ENCODE data around the gene SCNN1A. TPM values are rescaled to one million over a fixed set of nuclear protein-coding genes. Genes with fewer than 3 reads are reported as not detected.

Gene SCNN1A
- total and polyA plus RNA-seq, 2 donors: 0.61 to 28.9 TPM

- peaks cover 21 to 53% of the 10 kb centered on the region in 2 donors for H3K4me1 ChIP-seq (ENCODE audit: control insufficient read depth in 2 of 2, insufficient read depth in 2 of 2, low read length in 2 of 2)
- WGBS: 91% methylated on average over 9 of the region's 9 CpGs
- peaks cover 65 to 66% of the 10 kb centered on the region in 2 donors for H3K36me3 ChIP-seq (ENCODE audit: control insufficient read depth in 2 of 2, insufficient read depth in 2 of 2, low read length in 1 of 2)
- DNase-seq (ENCODE audit: low read depth in 6 of 9, low spot score in 9 of 9): no peak
- no peak overlapping the region for H3K4me3 ChIP-seq (ENCODE audit: low read length in 2 of 2)
- H3K9me3 ChIP-seq (ENCODE audit: control insufficient read depth in 2 of 2, insufficient read depth in 1 of 2, low read length in 1 of 2): peaks cover 0 to 1% of the 10 kb centered on the region in 2 donors
- no peaks in the 10 kb centered on the region for H3K27me3 ChIP-seq (ENCODE audit: control insufficient read depth in 2 of 2, insufficient read depth in 1 of 2, low read length in 1 of 2)
- H3K27ac ChIP-seq (ENCODE audit: low read depth in 1 of 2, low read length in 1 of 2): no peak overlapping the region
Measured at GRCh38 chr12:6333029-6333428, 42.3 kb downstream of the SCNN1A start.

GRCh38 chr12:6332459-6332858 is 42.9 kb downstream of the SCNN1A start:
- WGBS: 96% methylated on average over 4 of the region's 4 CpGs
- no peak overlapping the region for H3K27ac ChIP-seq (ENCODE audit: low read depth in 1 of 2, low read length in 1 of 2)
- no peaks in the 10 kb centered on the region for H3K27me3 ChIP-seq (ENCODE audit: control insufficient read depth in 2 of 2, insufficient read depth in 1 of 2, low read length in 1 of 2)
- no peak for DNase-seq (ENCODE audit: low read depth in 6 of 9, low spot score in 9 of 9)
- peaks cover 0 to 1% of the 10 kb centered on the region in 2 donors for H3K9me3 ChIP-seq (ENCODE audit: control insufficient read depth in 2 of 2, insufficient read depth in 1 of 2, low read length in 1 of 2)
- H3K4me1 ChIP-seq (ENCODE audit: control insufficient read depth in 2 of 2, insufficient read depth in 2 of 2, low read length in 2 of 2): peaks cover 17 to 50% of the 10 kb centered on the region in 2 donors
- no peak overlapping the region for H3K4me3 ChIP-seq (ENCODE audit: low read length in 2 of 2)
- H3K36me3 ChIP-seq (ENCODE audit: control insufficient read depth in 2 of 2, insufficient read depth in 2 of 2, low read length in 1 of 2): peaks cover 69 to 71% of the 10 kb centered on the region in 2 donors

- H3K27me3 ChIP-seq (ENCODE audit: control insufficient read depth in 2 of 2, insufficient read depth in 1 of 2, low read length in 1 of 2): no peaks in the 10 kb centered on the region
- no peak overlapping the region for H3K27ac ChIP-seq (ENCODE audit: low read depth in 1 of 2, low read length in 1 of 2)
- no peak overlapping the region for H3K4me3 ChIP-seq (ENCODE audit: low read length in 2 of 2)
- peaks cover 11 to 44% of the 10 kb centered on the region in 2 donors for H3K4me1 ChIP-seq (ENCODE audit: control insufficient read depth in 2 of 2, insufficient read depth in 2 of 2, low read length in 2 of 2)
- peaks cover 74 to 77% of the 10 kb centered on the region in 2 donors for H3K36me3 ChIP-seq (ENCODE audit: control insufficient read depth in 2 of 2, insufficient read depth in 2 of 2, low read length in 1 of 2)
- H3K9me3 ChIP-seq (ENCODE audit: control insufficient read depth in 2 of 2, insufficient read depth in 1 of 2, low read length in 1 of 2): peaks cover 0 to 1% of the 10 kb centered on the region in 2 donors
- DNase-seq (ENCODE audit: low read depth in 6 of 9, low spot score in 9 of 9): no peak
- 98% methylated on average over 4 of the region's 4 CpGs for WGBS
Measured at GRCh38 chr12:6330999-6331714, 44.2 kb downstream of the SCNN1A start.

GRCh38 chr12:6330192-6330591 is 45.2 kb downstream of the SCNN1A start:
- Histone ChIP-seq H3K36me3 (ENCODE audit: control insufficient read depth in 2 of 2, insufficient read depth in 2 of 2, low read length in 1 of 2) (peaks cover 74 to 77% of the 10 kb centered on the region in 2 donors), H3K4me1 (ENCODE audit: control insufficient read depth in 2 of 2, insufficient read depth in 2 of 2, low read length in 2 of 2) (peaks cover 5 to 41% of the 10 kb centered on the region in 2 donors), H3K9me3 (ENCODE audit: control insufficient read depth in 2 of 2, insufficient read depth in 1 of 2, low read length in 1 of 2) (peaks cover 0 to 1% of the 10 kb centered on the region in 2 donors), H3K27ac (ENCODE audit: low read depth in 1 of 2, low read length in 1 of 2) (no peak overlapping the region), H3K4me3 (ENCODE audit: low read length in 2 of 2) (no peak overlapping the region), H3K27me3 (ENCODE audit: control insufficient read depth in 2 of 2, insufficient read depth in 1 of 2, low read length in 1 of 2) (no peaks in the 10 kb centered on the region)
- DNase-seq (ENCODE audit: low read depth in 6 of 9, low spot score in 9 of 9): no peak
- WGBS: 90% methylated on average over 5 of the region's 5 CpGs

DNA sequence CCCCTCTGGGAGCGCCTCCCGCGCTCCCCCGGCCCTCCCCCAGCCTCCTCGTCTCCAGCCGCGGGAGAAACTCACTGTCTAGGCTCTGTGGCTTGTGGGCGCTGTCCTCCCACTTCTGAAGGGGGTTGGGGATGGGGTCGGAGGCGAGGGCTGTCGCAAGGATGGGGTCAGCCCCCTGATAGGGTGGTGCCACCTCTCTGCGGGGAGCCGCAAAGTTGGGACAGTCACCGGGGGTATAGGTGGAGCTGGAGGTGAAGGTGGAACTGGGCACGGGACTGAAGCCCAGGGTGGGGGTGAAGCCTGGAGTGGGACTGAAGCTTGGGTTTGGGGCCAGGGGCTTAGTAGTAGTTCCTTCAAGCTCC is 45.7 kb downstream of the SCNN1A start:
- Histone ChIP-seq H3K4me1 (ENCODE audit: control insufficient read depth in 2 of 2, insufficient read depth in 2 of 2, low read length in 2 of 2) (peaks cover under 1 to 41% of the 10 kb centered on the region in 2 donors), H3K36me3 (ENCODE audit: control insufficient read depth in 2 of 2, insufficient read depth in 2 of 2, low read length in 1 of 2) (peaks cover 72 to 73% of the 10 kb centered on the region in 2 donors), H3K4me3 (ENCODE audit: low read length in 2 of 2) (no peak overlapping the region), H3K9me3 (ENCODE audit: control insufficient read depth in 2 of 2, insufficient read depth in 1 of 2, low read length in 1 of 2) (peaks cover 0 to 1% of the 10 kb centered on the region in 2 donors), H3K27ac (ENCODE audit: low read depth in 1 of 2, low read length in 1 of 2) (no peak overlapping the region), H3K27me3 (ENCODE audit: control insufficient read depth in 2 of 2, insufficient read depth in 1 of 2, low read length in 1 of 2) (no peaks in the 10 kb centered on the region)
- no peak for DNase-seq (ENCODE audit: low read depth in 6 of 9, low spot score in 9 of 9)
- 93% methylated on average over 15 of the region's 15 CpGs for WGBS

DNA sequence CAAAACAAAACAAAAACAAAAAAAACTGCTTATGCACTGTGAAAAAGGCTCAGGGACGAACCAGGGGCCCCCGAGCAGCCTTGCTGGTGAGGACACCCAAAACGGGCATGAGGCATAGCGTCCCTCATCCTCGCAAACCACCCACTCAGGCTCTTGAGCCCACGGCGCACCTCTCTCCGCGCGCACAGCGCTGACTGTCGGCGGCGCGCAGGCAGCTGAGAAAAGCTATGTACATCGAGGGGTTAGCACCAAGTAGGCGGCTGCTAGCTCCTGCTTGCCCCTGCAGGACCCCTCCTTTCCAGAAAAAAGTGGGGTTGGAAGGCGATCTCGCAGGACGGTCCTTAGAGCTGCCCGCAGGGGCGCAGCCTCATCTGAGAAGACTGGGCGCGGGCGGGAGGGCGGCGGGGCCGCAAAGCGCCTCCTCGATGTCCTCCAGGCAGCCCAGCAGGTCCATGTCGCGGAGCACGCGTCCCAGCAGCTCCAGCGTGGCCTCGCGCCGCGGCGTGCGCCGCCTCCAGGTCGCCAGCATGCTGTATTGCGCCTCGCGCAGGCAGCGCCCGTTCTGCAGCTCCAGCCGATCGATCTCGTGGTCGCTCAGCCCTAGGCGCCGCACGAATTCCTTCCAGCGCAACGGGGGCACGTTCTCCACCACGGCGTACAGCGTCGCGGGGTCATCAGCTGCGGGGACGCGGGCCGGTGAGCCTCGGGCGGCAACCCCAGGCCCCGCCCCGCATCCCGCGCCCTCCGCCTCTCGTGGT is 46.2 kb downstream of the SCNN1A start:
- peaks cover 0 to 41% of the 10 kb centered on the region in 2 donors for H3K4me1 ChIP-seq (ENCODE audit: control insufficient read depth in 2 of 2, insufficient read depth in 2 of 2, low read length in 2 of 2)
- H3K9me3 ChIP-seq (ENCODE audit: control insufficient read depth in 2 of 2, insufficient read depth in 1 of 2, low read length in 1 of 2): peaks cover 0 to 1% of the 10 kb centered on the region in 2 donors
- no peak overlapping the region for H3K27ac ChIP-seq (ENCODE audit: low read depth in 1 of 2, low read length in 1 of 2)
- no peaks in the 10 kb centered on the region for H3K27me3 ChIP-seq (ENCODE audit: control insufficient read depth in 2 of 2, insufficient read depth in 1 of 2, low read length in 1 of 2)
- no peak overlapping the region for H3K4me3 ChIP-seq (ENCODE audit: low read length in 2 of 2)
- no peak for DNase-seq (ENCODE audit: low read depth in 6 of 9, low spot score in 9 of 9)
- 97% methylated on average over 75 of the region's 75 CpGs for WGBS
- peaks cover 67 to 68% of the 10 kb centered on the region in 2 donors for H3K36me3 ChIP-seq (ENCODE audit: control insufficient read depth in 2 of 2, insufficient read depth in 2 of 2, low read length in 1 of 2)

DNA sequence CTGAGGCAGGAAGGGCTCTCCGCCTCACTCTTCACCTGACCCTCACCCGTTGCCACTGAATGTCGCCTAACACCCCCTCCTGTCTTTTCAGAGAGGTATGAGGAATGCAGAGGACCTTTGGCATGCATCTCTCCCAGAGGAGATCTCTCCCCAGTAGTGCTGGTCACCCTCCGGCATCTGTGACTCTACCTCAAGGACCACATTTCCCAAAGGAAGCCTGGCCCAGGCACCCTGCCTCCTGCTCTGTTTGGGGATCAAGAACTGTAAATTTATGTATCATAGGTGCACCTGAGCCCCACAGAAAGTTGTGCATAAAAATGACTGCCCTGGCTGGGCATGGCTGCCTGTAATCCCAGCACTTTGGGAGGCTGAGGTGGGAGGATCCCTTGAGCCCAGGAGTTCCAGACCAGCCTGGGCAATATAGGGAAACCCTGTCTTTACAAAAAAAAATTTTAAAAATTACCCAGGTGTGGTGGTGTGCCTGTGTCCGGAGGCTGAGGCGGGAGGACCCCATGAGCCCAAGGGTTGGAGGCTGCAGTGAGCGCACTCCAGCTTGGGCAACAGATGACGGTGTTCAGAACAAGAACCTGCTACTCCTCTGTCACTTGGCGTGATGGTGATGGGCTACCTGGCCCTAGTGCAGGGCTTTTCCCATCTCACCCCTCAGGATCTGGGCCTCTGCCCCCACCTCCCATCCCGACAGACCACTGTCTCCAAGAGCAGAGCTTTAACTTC is 47.2 kb downstream of the SCNN1A start:
- H3K4me1 ChIP-seq (ENCODE audit: control insufficient read depth in 2 of 2, insufficient read depth in 2 of 2, low read length in 2 of 2): peaks cover 8 to 41% of the 10 kb centered on the region in 2 donors
- no peak for DNase-seq (ENCODE audit: low read depth in 6 of 9, low spot score in 9 of 9)
- peaks cover 58% of the 10 kb centered on the region in 2 donors for H3K36me3 ChIP-seq (ENCODE audit: control insufficient read depth in 2 of 2, insufficient read depth in 2 of 2, low read length in 1 of 2)
- WGBS: 99% methylated on average over 10 of the region's 10 CpGs
- H3K9me3 ChIP-seq (ENCODE audit: control insufficient read depth in 2 of 2, insufficient read depth in 1 of 2, low read length in 1 of 2): peaks cover 0 to 1% of the 10 kb centered on the region in 2 donors
- no peak overlapping the region for H3K4me3 ChIP-seq (ENCODE audit: low read length in 2 of 2)
- H3K27ac ChIP-seq (ENCODE audit: low read depth in 1 of 2, low read length in 1 of 2): no peak overlapping the region
- no peaks in the 10 kb centered on the region for H3K27me3 ChIP-seq (ENCODE audit: control insufficient read depth in 2 of 2, insufficient read depth in 1 of 2, low read length in 1 of 2)

GRCh38 chr12:6327229-6328041 is 47.9 kb downstream of the SCNN1A start:
- peaks cover 0 to 1% of the 10 kb centered on the region in 2 donors for H3K9me3 ChIP-seq (ENCODE audit: control insufficient read depth in 2 of 2, insufficient read depth in 1 of 2, low read length in 1 of 2)
- peaks cover 50 to 51% of the 10 kb centered on the region in 2 donors for H3K36me3 ChIP-seq (ENCODE audit: control insufficient read depth in 2 of 2, insufficient read depth in 2 of 2, low read length in 1 of 2)
- no peaks in the 10 kb centered on the region for H3K27me3 ChIP-seq (ENCODE audit: control insufficient read depth in 2 of 2, insufficient read depth in 1 of 2, low read length in 1 of 2)
- peaks cover 11 to 43% of the 10 kb centered on the region in 2 donors for H3K4me1 ChIP-seq (ENCODE audit: control insufficient read depth in 2 of 2, insufficient read depth in 2 of 2, low read length in 2 of 2)
- H3K27ac ChIP-seq (ENCODE audit: low read depth in 1 of 2, low read length in 1 of 2): no peak overlapping the region
- WGBS: 95% methylated on average over 33 of the region's 33 CpGs
- H3K4me3 ChIP-seq (ENCODE audit: low read length in 2 of 2): no peak overlapping the region
- DNase-seq (ENCODE audit: low read depth in 6 of 9, low spot score in 9 of 9): no peak
